Endometrial microvascular endothelial cells (primary cell): Measurements from ENCODE around the gene PIEZO1. TPM values are rescaled to one million over a fixed set of nuclear protein-coding genes. Genes with fewer than 3 reads are reported as not detected.

Experiments used
- in situ Hi-C: cut with HindIII; loops from 2 replicates; pipeline ENCODE4 v1.10.0; 2017; ENCODE audit warnings: low sequenced_read_pairs, low pct_unique_long_range_greater_than_20kb; ENCODE audit errors: inconsistent ontology term
- total RNA-seq: library from RNA; depleted of rRNA; stranded (reverse); fragments of >200 nt; gene quantifications from one replicate; pipeline ENCODE4 v1.2.3, GENCODE V29; 2015; ENCODE audit errors: inconsistent ontology term

Gene PIEZO1
- total RNA-seq, 1 donor from 2014 or later, result 383 TPM

- in situ Hi-C loops, result no loop called here
These were observed 22.2 kb upstream of the PIEZO1 start for GRCh38 chr16:88807142-88807625.

GRCh38 chr16:88806491-88807111, 21.6 kb upstream of the PIEZO1 start:
- in situ Hi-C loops, result no loop called here

- in situ Hi-C loops, result no loop called here
These were observed 20.9 kb upstream of the PIEZO1 start for GRCh38 chr16:88805887-88806393.

- in situ Hi-C loops, result no loop called here
These were observed 20.3 kb upstream of the PIEZO1 start for GRCh38 chr16:88805340-88805715.

GRCh38 chr16:88804552-88805339, 19.7 kb upstream of the PIEZO1 start:
- in situ Hi-C loops, result no loop called here

GRCh38 chr16:88804173-88804551, 19.1 kb upstream of the PIEZO1 start:
- in situ Hi-C loops, result no loop called here

- in situ Hi-C loops, result no loop called here
These were observed 18.4 kb upstream of the PIEZO1 start, which contains the start of gene CDT1 for GRCh38 chr16:88803264-88803987. CDT1 (plus strand) TSS chr16:88803789; CDS start chr16:88803832, 43 bp downstream.

GRCh38 chr16:88800277-88800592, 15.2 kb upstream of the PIEZO1 start:
- in situ Hi-C loops, result no loop called here

- in situ Hi-C loops, result no loop called here
These were observed 14.7 kb upstream of the PIEZO1 start for GRCh38 chr16:88799569-88800276.

- in situ Hi-C loops, result no loop called here
These were observed 13.9 kb upstream of the PIEZO1 start for GRCh38 chr16:88798772-88799455.

GRCh38 chr16:88798073-88798472, 13.1 kb upstream of the PIEZO1 start:
- in situ Hi-C loops, result no loop called here

- in situ Hi-C loops, result no loop called here
These were observed 11.3 kb upstream of the PIEZO1 start for GRCh38 chr16:88796278-88796677.

- in situ Hi-C loops, result no loop called here
These were observed 8.4 kb upstream of the PIEZO1 start for GRCh38 chr16:88793251-88793954.

GRCh38 chr16:88792668-88793250, 7.7 kb upstream of the PIEZO1 start:
- in situ Hi-C loops, result no loop called here

- in situ Hi-C loops, result no loop called here
These were observed 7.1 kb upstream of the PIEZO1 start for GRCh38 chr16:88792078-88792550.

GRCh38 chr16:88790312-88791211, 5.5 kb upstream of the PIEZO1 start:
- in situ Hi-C loops, result no loop called here

GRCh38 chr16:88789594-88789993, 4.6 kb upstream of the PIEZO1 start:
- in situ Hi-C loops, result no loop called here
